Small intestine (tissue), 7 donors: ENCODE measurements around the gene KRTAP10-1. TPM values are rescaled to one million over a fixed set of nuclear protein-coding genes. Genes with fewer than 3 reads are reported as not detected.

ENCODE experiments used
- DNase-seq, 2 donors: peaks; one replicate each; pipeline versions ENCODE4 v3.0.0 to v3.0.0-alpha.2; 2013
- FAIRE-seq: peaks from 2 replicates; lab custom pipeline; 2012; peaks lifted over from hg19 to GRCh38; lab: Jason Lieb, UNC
- H3K27ac ChIP-seq, 3 donors: one replicate each; pipeline ENCODE4 v1.5.1; 2013; ENCODE audit warnings: low read length in 2 of 3, mild to moderate bottlenecking in 2 of 3, control low read depth in 1 of 3, inconsistent platforms in 1 of 3, low read depth in 1 of 3, moderate library complexity in 1 of 3
- H3K27me3 ChIP-seq, 3 donors: one replicate each; pipeline ENCODE4 v1.6.1; 2013; ENCODE audit warnings: low read length in 3 of 3, inconsistent platforms in 1 of 3; ENCODE audit not compliant: control insufficient read depth in 3 of 3, insufficient read depth in 3 of 3
- H3K36me3 ChIP-seq, 3 donors: one replicate each; pipeline ENCODE4 v1.6.1; 2013; ENCODE audit warnings: low read length in 3 of 3, inconsistent platforms in 1 of 3, low read depth in 1 of 3, mild to moderate bottlenecking in 1 of 3, moderate library complexity in 1 of 3; ENCODE audit not compliant: control insufficient read depth in 3 of 3, insufficient read depth in 2 of 3
- H3K4me1 ChIP-seq, 3 donors: one replicate each; pipeline ENCODE4 v1.6.1; 2013; ENCODE audit warnings: low read length in 2 of 3, inconsistent platforms in 1 of 3, low read depth in 1 of 3, mild to moderate bottlenecking in 1 of 3, moderate library complexity in 1 of 3; ENCODE audit not compliant: control insufficient read depth in 3 of 3, insufficient read depth in 2 of 3
- H3K4me3 ChIP-seq, 3 donors: one replicate each; pipeline ENCODE4 v1.5.1; 2013; ENCODE audit warnings: low read length in 3 of 3, control low read depth in 1 of 3, inconsistent platforms in 1 of 3, low read depth in 1 of 3, mild to moderate bottlenecking in 1 of 3, moderate library complexity in 1 of 3
- H3K9me3 ChIP-seq, 2 donors: one replicate each; pipeline ENCODE4 v1.6.1; 2013; ENCODE audit warnings: low read depth in 1 of 2, low read length in 1 of 2; ENCODE audit not compliant: control insufficient read depth in 2 of 2, insufficient read depth in 1 of 2
- WGBS, 3 donors: extraction: QIAGEN DNeasy Blood & Tissue Kit; methylation state at CpG; one replicate each; pipeline ENCODE4 v1.1.7; 2013; 5-methylcytosine and 5-hydroxymethylcytosine counted together
- polyA plus RNA-seq, 4 donors: library from polyadenylated mRNA; stranded (reverse) in 3 of 4; unstranded in 1 of 4; fragments of 200-250 nt in 3 of 4; fragments of 120-200 nt in 1 of 4; gene quantifications; one replicate each; pipeline versions ENCODE4 v1.2.1 to v1.2.3, GENCODE V29; 2013
- donor health status: healthy with polysubstance abuse.
- donor health status: control.
- donor health status: control.
- donor health status: Bipolar disorder and iron deficiency.
- donor health status: healthy.

KRTAP10-1 gene
- polyA plus RNA-seq, 4 donors = not detected

- Histone ChIP-seq H3K9me3 (no peaks in the 10 kb centered on the region), H3K36me3 (no peaks in the 10 kb centered on the region), H3K27ac (no peak overlapping the region), H3K4me1 (peaks cover 0 to 13% (median 3%) of the 10 kb centered on the region in 3 donors), H3K4me3 (no peak overlapping the region), H3K27me3 (no peaks in the 10 kb centered on the region)
- WGBS, 3 donors = 76 to 86% (median 78%) methylated on average over 21 to 23 of the region's 23 CpGs
- DNase-seq (no peak), FAIRE-seq (no peak)
These were observed 40.4 kb downstream of the KRTAP10-1 start for GRCh38 chr21:44499631-44500030.

GRCh38 chr21:44499211-44499560 is 40.8 kb downstream of the KRTAP10-1 start:
- H3K4me1 ChIP-seq = peaks cover 0 to 13% (median 3%) of the 10 kb centered on the region in 3 donors
- FAIRE-seq (no peak), DNase-seq (peak in 1 of 2 donors; percentile 47)
- no peaks in the 10 kb centered on the region for H3K9me3 ChIP-seq
- no peak overlapping the region for H3K27ac ChIP-seq
- no peaks in the 10 kb centered on the region for H3K27me3 ChIP-seq
- no peak overlapping the region for H3K4me3 ChIP-seq
- WGBS, 3 donors = 14 to 57% (median 50%) methylated on average over 18 of the region's 18 CpGs
- no peaks in the 10 kb centered on the region for H3K36me3 ChIP-seq

- Histone ChIP-seq H3K27ac (peak overlapping the region in 2 of 3 donors; percentile 25 to 37), H3K4me1 (peaks cover 0 to 13% (median 3%) of the 10 kb centered on the region in 3 donors), H3K27me3 (no peaks in the 10 kb centered on the region), H3K36me3 (no peaks in the 10 kb centered on the region), H3K4me3 (no peak overlapping the region), H3K9me3 (peaks cover 0 to under 1% of the 10 kb centered on the region in 2 donors)
- DNase-seq = no peak
- WGBS, 3 donors = 17 to 55% (median 31%) methylated on average over 27 of the region's 27 CpGs
- FAIRE-seq = no peak
These were observed 41.5 kb downstream of the KRTAP10-1 start for GRCh38 chr21:44498280-44499210.

- H3K27ac ChIP-seq = no peak overlapping the region
- 16 to 51% (median 30%) methylated on average over 6 of the region's 6 CpGs for WGBS, 3 donors
- H3K9me3 ChIP-seq = peaks cover 0 to 9% of the 10 kb centered on the region in 2 donors
- DNase-seq (peak; percentile 43 to 74), FAIRE-seq (no peak)
- H3K36me3 ChIP-seq = no peaks in the 10 kb centered on the region
- H3K27me3 ChIP-seq = no peaks in the 10 kb centered on the region
- no peak overlapping the region for H3K4me3 ChIP-seq
- H3K4me1 ChIP-seq = peaks cover 0 to 13% (median 3%) of the 10 kb centered on the region in 3 donors
These were observed 42.3 kb downstream of the KRTAP10-1 start for GRCh38 chr21:44497703-44498126.

GRCh38 chr21:44496564-44497550 is 43.1 kb downstream of the KRTAP10-1 start:
- Histone ChIP-seq H3K9me3 (peaks cover 0 to 11% of the 10 kb centered on the region in 2 donors), H3K4me3 (no peak overlapping the region), H3K27me3 (no peaks in the 10 kb centered on the region), H3K4me1 (peaks cover 0 to 13% (median 3%) of the 10 kb centered on the region in 3 donors), H3K36me3 (no peaks in the 10 kb centered on the region), H3K27ac (no peak overlapping the region)
- no peak for DNase-seq
- WGBS, 3 donors = 61 to 68% (median 68%) methylated on average over 27 of the region's 27 CpGs
- FAIRE-seq = no peak

GRCh38 chr21:44495611-44496563 is 44.1 kb downstream of the KRTAP10-1 start:
- H3K27me3 ChIP-seq = no peaks in the 10 kb centered on the region
- no peak overlapping the region for H3K27ac ChIP-seq
- peaks cover 0 to 11% of the 10 kb centered on the region in 2 donors for H3K9me3 ChIP-seq
- peaks cover 0 to 13% (median 3%) of the 10 kb centered on the region in 3 donors for H3K4me1 ChIP-seq
- FAIRE-seq = no peak
- no peak for DNase-seq
- H3K36me3 ChIP-seq = no peaks in the 10 kb centered on the region
- WGBS, 3 donors = 87 to 95% (median 94%) methylated on average over 15 to 16 of the region's 16 CpGs
- H3K4me3 ChIP-seq = no peak overlapping the region

GRCh38 chr21:44494956-44495355 is 45.0 kb downstream of the KRTAP10-1 start:
- WGBS, 3 donors = 81 to 88% (median 84%) methylated on average over 13 of the region's 13 CpGs
- FAIRE-seq = no peak
- H3K27me3 ChIP-seq = no peaks in the 10 kb centered on the region

More at GRCh38 chr21:44494956-44495355, 45.0 kb downstream of the KRTAP10-1 start:
- no peaks in the 10 kb centered on the region for H3K36me3 ChIP-seq
- no peak for DNase-seq
- peaks cover 0 to 11% of the 10 kb centered on the region in 2 donors for H3K9me3 ChIP-seq
- H3K4me3 ChIP-seq = no peak overlapping the region
- H3K4me1 ChIP-seq = peaks cover 0 to 13% (median 3%) of the 10 kb centered on the region in 3 donors
- H3K27ac ChIP-seq = no peak overlapping the region
